Hematopoietic multipotent progenitor cell treated with erythropoietin and hydrocortisone succinate and interleukin-3 and kit ligand, for 6 days (in vitro differentiated cells): ENCODE results near the gene POLL.
"Not testable (repeated sequence)": the region's sequence is repeated elsewhere in the genome, so short reads cannot be mapped to it uniquely, and the experiment has no call there.

Source experiments
- DNase-seq: peaks from one replicate; pipeline ENCODE4 v3.0.0-alpha.2; 2015

POLL gene

GRCh38 chr10:101611096-101611905, 23.2 kb upstream of the POLL start:
- DNase-seq = no peak

- no peak for DNase-seq
Observed at GRCh38 chr10:101609481-101609880, 21.4 kb upstream of the POLL start.

GRCh38 chr10:101607124-101607523, 19.1 kb upstream of the POLL start:
- DNase-seq = no peak

GRCh38 chr10:101602761-101603398, 14.8 kb upstream of the POLL start:
- peak; percentile 91 for DNase-seq

GRCh38 chr10:101601541-101601940, 13.5 kb upstream of the POLL start:
- peak; percentile 20 for DNase-seq

GRCh38 chr10:101597091-101597900, 9.2 kb upstream of the POLL start:
- DNase-seq = no peak

GRCh38 chr10:101595591-101596433, 7.8 kb upstream of the POLL start:
- DNase-seq = no peak

- DNase-seq = not testable (repeated sequence)
Observed at GRCh38 chr10:101593331-101593730, 5.3 kb upstream of the POLL start.

GRCh38 chr10:101588879-101589278, 822 bp upstream of the POLL start:
- peak; percentile 54 for DNase-seq

- DNase-seq = no peak
Observed at GRCh38 chr10:101585841-101586240, 2.2 kb downstream of the POLL start.

- DNase-seq = no peak
Observed at GRCh38 chr10:101580486-101581399, 7.3 kb downstream of the POLL start.

GRCh38 chr10:101579516-101579870, 8.6 kb downstream of the POLL start:
- no peak for DNase-seq

GRCh38 chr10:101578803-101579515, 9.1 kb downstream of the POLL start:
- DNase-seq = no peak

GRCh38 chr10:101578192-101578591, 9.9 kb downstream of the POLL start:
- no peak for DNase-seq

- no peak for DNase-seq
Observed at GRCh38 chr10:101577121-101577871, 10.8 kb downstream of the POLL start.

- peak; percentile 74 for DNase-seq
Observed at GRCh38 chr10:101576211-101576863, 11.7 kb downstream of the POLL start.

- DNase-seq = peak; percentile 96
Observed at GRCh38 chr10:101575580-101576210, 12.4 kb downstream of the POLL start.

GRCh38 chr10:101575091-101575490, 13.0 kb downstream of the POLL start:
- no peak for DNase-seq
